ENCODE results near the gene PFN3.
A peak's percentile ranks its signal among the peaks of the same experiment; 100 is the strongest.

GRCh38 chr5:177425801-177426565 is 25.5 kb upstream of the PFN3 start:
- peak; percentile 78 to 85 for TF ChIP-seq POLR2A (IDR thresholded peaks at IDR 0.05)
- TF ChIP-seq CTCF (IDR thresholded peaks at IDR 0.05), result no peak
